Myocyte (in vitro differentiated cells): ENCODE measurements around the gene MLIP. TPM values are rescaled to one million over a fixed set of nuclear protein-coding genes. Genes with fewer than 3 reads are reported as not detected.

ENCODE experiments used
- DNase-seq: peaks from one replicate; pipeline ENCODE4 v3.0.0-alpha.2; 2012; ENCODE audit warnings: low read depth
- total RNA-seq: library from RNA; depleted of rRNA; stranded (reverse); fragments of >200 nt; gene quantifications from 2 replicates; pipeline ENCODE4 v1.2.3, GENCODE V29; 2014

MLIP gene
- total RNA-seq, 1 donor from 2014 or later, result 18.3 TPM

DNA sequence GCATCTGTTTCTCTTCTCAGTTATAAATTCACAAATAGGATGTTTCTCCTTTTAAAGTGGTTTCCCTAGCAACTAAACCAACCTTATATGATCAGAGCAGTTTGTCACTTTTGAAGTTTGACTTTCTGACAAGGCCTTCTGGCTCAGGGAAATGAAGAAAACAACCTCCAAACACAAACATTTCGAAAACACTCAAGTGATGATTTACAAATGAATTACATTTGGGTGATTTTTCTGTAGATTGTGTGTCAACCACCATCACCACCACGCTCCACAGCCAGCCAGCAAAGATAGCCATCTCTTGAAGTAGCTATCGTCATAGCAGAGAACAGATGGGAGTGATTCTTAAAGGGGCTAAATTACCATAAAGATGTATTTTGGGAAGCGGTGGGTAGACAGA, 16.5 kb upstream of the MLIP start:
- DNase-seq, result no peak

- DNase-seq, result no peak
Measured at GRCh38 chr6:54095723-54096122, 15.5 kb upstream of the MLIP start.

GRCh38 chr6:54096811-54097210, 14.4 kb upstream of the MLIP start:
- DNase-seq, result no peak

DNA sequence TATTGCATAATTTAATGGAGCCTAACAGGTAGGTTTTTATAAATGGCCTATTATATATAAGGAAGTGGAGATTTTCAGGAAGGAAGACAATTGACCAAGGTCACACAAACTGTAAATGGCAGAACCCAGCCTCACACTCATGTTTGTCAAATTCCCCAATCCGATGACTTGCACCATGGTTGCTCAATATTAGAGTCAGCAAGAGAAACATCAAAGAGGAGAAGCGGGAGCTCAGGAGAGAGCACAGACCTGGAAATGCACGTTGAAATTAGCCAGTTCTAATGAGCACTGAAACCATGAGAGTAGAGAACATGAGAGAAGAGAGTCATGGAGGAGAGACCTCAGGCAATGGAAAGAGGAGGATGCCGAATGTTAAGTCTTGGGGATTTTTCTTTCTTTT, 13.5 kb upstream of the MLIP start:
- DNase-seq, result no peak

DNA sequence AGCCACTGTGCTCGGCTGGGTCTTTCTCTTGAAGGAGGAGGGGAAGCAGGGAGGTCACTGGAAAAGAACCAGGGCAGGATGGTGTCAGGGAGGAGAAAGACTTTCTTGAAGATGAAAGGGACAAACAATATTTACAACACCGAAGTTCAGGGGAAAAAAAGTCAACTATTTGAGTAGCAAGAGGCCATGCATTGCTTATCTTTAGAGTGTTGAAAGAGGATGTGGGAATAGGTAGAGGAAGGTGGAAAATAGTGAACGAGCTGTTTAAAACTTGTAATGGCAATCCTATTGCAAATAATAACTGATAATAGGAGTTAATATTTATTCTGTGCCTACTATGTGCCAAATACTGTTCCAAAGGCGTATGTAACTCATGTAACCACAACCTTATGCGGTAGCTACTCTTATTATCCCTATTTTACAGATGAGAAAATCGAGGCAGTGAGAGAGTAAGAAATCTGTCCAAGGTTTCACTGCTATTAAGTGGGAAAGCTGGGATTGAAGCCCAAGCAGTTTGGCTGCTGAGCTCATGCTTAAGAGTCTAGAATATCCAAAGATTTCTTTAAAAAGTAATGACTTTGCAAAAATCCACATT, 12.7 kb upstream of the MLIP start:
- no peak for DNase-seq

GRCh38 chr6:54099225-54099624, 12.0 kb upstream of the MLIP start:
- DNase-seq, result no peak

GRCh38 chr6:54100411-54101006, 10.7 kb upstream of the MLIP start:
- DNase-seq, result no peak

GRCh38 chr6:54102238-54102637, 9.0 kb upstream of the MLIP start:
- DNase-seq, result no peak

DNA sequence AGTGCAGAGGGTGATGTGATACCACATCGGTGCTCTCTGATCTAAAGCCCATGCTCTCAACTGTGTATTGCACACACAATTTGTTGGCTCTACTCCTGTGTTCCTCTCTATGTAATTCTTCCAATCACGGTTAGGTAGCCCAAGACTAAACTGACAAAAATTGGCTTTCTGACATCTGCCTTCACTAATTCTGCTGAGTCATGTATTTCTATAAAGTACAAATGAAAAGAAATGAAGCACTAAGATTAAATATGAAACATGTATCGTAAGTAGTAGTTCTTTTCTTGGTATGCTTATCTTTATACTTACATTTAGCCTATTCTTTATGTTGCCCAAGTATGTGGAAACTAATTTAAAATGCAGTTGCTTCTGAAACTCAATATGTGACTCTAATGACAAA, 7.7 kb upstream of the MLIP start:
- DNase-seq, result no peak

- DNase-seq, result no peak
Measured at GRCh38 chr6:54106727-54107126, 4.5 kb upstream of the MLIP start.

GRCh38 chr6:54107470-54108090, 3.7 kb upstream of the MLIP start:
- no peak for DNase-seq

- DNase-seq, result no peak
Measured at GRCh38 chr6:54108271-54108670, 3.0 kb upstream of the MLIP start.

DNA sequence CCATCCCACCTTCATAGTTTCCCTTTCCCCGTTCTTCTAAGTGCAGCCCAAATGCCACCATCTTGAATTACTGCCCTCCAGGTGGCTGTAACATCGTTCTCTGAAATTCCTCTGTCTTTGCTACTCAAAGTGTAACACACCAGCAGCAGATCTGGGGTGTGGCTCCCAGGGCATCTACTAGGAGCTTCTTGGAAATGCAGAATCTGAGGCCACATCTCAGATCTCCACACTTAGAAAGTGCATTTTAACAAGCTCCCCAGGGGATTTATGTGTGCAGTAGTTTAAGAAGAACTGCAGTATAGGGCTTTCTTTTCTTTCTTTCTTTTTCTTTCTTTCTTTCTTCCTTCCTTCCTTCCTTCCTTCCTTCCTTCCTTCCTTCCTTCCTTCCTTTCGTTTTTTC, 1.7 kb upstream of the MLIP start:
- no peak for DNase-seq

DNA sequence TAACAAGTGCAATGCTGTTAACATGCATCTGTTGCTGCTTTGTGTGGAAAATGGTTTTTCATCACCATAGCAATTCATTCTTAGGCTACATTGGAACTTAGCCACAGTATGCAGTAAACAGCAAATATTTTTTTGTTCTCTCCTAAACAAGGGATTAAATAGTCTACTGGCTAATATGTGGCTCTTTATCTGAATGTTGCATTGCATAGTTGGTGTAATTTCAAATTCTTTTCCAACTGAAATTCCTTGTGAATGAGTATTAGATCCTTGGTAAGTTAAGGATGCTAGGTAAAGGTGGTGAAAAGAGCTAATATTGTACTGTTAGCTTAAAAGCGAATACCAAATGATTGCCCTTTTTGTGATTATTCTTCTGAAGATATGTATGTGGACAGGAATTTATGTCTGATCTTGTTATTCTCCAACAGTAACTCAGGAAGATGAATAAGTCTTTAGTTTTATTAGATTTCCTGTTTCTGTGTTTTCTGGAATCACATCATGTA, 958 bp downstream of the MLIP start:
- DNase-seq, result no peak

DNA sequence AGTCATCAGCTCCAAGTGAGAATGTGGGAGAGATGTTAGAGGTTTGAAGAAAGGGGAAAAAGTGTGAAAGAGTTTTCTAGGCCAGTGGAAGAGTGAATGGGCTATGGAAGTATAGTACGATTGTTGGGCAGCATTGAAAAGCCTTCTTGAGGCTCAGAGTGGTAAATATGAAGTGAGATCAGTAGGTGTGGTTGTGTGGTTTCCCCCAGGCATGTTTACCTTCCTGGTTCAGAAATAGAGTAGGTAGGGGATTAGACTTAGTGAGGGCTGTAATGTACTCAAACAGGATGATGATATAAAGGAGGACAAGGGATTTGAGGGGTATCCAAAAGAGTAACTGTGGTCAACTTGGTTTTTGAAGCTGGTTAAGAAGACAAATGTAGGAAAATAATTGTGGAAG, 3.7 kb downstream of the MLIP start:
- no peak for DNase-seq

DNA sequence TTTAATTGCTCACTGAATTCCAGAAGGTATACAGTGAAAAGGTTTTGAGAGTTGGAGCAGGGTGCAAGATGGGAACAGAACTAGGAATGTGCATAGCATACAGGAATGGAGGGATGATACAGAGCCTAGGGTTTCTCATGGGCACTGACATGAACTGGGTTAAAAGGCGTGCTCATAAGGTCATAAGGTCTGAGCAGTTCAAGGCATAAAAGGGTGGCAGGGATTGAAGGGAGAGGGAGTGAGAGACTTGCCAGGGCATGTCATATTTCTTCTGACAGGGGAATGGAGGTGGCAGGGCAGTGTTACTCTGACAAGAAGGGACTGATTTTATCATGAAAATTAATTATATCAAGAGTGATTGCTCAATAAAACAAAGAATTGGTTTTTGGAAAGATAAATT, 4.7 kb downstream of the MLIP start:
- no peak for DNase-seq

DNA sequence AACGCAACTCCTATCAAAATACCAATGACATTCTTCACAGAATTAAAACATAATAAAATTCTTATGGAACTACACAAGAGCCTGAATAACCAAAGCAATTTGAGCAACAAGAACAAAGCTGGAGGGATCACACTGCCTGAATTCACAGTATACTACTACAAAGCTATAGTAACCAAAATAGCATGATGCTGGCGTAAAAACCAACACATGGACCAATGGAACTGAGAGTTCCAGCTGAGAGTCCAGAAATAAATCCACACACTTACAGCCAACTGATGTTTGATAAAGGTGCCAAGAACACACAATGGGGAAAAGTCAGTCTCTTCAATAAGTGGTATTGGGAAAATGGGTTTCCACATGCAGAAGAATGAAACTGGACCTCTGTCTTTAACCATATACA, 6.9 kb downstream of the MLIP start:
- no peak for DNase-seq

DNA sequence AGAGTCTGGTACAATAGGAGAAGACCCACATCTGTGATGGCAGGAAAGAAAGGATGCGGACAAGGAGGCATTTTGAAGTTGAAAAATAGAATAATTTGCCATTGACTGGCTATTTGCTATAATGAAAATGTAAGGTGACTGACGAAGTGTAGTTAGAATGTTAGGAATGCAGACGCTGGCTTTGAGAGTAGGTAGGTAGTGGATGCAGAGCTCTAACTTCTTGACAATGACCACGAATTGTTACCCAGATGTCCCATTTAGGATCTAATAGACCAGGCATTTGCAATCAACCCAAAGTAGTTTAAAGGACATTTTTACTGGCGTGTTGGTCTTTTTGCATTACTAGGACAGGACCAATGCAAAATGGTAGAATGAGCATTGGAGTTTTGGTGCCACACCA, 14.2 kb downstream of the MLIP start:
- no peak for DNase-seq

- DNase-seq, result no peak
Measured at GRCh38 chr6:54130179-54130578, 18.9 kb downstream of the MLIP start.

DNA sequence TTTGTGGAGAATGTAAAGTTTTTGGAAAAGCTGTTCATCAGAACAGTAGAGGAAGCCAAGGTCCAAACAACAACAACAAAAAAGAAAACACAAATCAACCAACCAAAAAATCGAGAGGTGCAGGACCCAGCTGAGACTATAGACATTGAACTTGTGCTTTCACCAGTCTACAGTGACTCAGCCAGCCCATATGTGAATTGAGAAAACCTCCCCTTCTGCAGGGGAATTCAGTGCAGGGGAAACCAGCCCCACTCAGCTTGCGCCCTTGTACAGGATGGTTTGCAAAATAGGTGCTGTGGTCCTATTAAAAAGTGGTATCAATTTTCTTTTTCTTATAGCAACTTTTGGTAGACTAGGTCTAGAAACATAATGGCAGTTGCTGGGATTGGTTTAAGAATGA, 21.3 kb downstream of the MLIP start:
- no peak for DNase-seq

GRCh38 chr6:54133186-54133585, 21.9 kb downstream of the MLIP start:
- DNase-seq, result no peak

DNA sequence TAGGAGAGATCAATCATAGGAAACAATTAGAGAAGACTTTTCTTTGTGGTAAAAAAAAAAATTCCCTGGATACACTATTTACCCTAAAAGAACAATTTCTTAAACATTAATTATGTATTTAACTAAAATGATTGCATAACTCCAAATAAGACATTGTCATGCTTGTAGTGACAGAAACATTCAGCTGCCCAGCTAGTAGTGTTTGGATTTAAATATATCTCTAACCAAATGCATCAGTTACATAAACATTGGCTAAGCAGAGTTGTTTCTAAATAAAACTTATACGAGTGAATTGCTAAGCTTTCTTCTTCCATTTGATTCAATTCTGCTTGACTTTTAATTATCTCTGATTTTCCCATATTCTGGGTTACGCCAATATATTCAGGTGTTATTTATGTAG, 23.7 kb downstream of the MLIP start:
- no peak for DNase-seq
